Activated naive CD8-positive, alpha-beta T cell treated with anti-CD3 and anti-CD28 coated beads for 36 hours (primary cell): ENCODE measurements around the gene SLC4A11. TPM values are rescaled to one million over a fixed set of nuclear protein-coding genes. Genes with fewer than 3 reads are reported as not detected.

Experiments
- DNase-seq: peaks from one replicate; pipeline ENCODE4 v3.0.0; 2021
- H3K27ac Mint-ChIP-seq: one replicate; pipeline ENCODE4 v1.8.0; 2022; ENCODE audit warnings: mild to moderate bottlenecking, moderate library complexity, mixed read lengths
- H3K27me3 Mint-ChIP-seq: one replicate; pipeline ENCODE4 v1.8.0; 2022; ENCODE audit warnings: mild to moderate bottlenecking, mixed read lengths
- H3K36me3 Mint-ChIP-seq: one replicate; pipeline ENCODE4 v1.8.0; 2021; ENCODE audit warnings: mild to moderate bottlenecking, mixed read lengths
- H3K4me1 Mint-ChIP-seq: one replicate; pipeline ENCODE4 v1.8.0; 2021; ENCODE audit warnings: mixed read lengths
- H3K4me3 Mint-ChIP-seq: one replicate; pipeline ENCODE4 v1.8.0; 2022; ENCODE audit warnings: mild to moderate bottlenecking, moderate library complexity, mixed read lengths
- H3K9me3 Mint-ChIP-seq: one replicate; pipeline ENCODE4 v1.8.0; 2022; ENCODE audit warnings: mixed read lengths
- total RNA-seq, 2 experiments: library from RNA; stranded (reverse); gene quantifications; one replicate each; pipeline ENCODE4 v1.2.3, GENCODE V29; 2021

Gene SLC4A11
- total RNA-seq, 2 experiments from 2014 or later: 1.8 to 2.9 TPM

DNA sequence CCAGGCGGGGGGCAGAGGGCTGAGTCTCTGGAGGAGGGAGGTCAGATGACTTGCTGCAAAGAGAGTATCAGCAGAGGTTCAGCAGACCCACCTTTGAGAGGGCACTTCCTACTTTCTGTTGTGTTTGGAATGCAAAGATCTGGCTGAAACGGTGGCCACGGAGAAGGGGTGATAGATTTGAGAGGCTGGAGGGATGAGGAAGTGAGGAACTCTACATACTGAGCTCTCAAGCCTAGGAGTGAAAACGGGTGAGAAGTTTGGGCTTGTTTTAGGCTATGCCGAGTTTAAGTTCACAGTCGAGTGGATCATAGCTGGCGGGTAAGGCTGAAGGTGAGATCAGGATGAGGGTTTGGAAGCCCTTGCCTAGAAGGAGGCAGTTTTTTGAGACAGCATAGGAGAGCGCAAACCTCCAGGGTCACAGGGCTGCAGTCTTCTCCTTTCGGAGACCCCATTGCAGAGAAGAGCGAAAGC is 30.2 kb downstream of the SLC4A11 start:
- Mint-ChIP-seq H3K4me3 (peak overlapping the region; percentile 92), H3K4me1 (peaks cover 16% of the 10 kb centered on the region), H3K36me3 (peaks cover 11% of the 10 kb centered on the region), H3K9me3 (no peaks in the 10 kb centered on the region), H3K27ac (peak overlapping the region; percentile 92), H3K27me3 (no peaks in the 10 kb centered on the region)
- DNase-seq: no peak

DNA sequence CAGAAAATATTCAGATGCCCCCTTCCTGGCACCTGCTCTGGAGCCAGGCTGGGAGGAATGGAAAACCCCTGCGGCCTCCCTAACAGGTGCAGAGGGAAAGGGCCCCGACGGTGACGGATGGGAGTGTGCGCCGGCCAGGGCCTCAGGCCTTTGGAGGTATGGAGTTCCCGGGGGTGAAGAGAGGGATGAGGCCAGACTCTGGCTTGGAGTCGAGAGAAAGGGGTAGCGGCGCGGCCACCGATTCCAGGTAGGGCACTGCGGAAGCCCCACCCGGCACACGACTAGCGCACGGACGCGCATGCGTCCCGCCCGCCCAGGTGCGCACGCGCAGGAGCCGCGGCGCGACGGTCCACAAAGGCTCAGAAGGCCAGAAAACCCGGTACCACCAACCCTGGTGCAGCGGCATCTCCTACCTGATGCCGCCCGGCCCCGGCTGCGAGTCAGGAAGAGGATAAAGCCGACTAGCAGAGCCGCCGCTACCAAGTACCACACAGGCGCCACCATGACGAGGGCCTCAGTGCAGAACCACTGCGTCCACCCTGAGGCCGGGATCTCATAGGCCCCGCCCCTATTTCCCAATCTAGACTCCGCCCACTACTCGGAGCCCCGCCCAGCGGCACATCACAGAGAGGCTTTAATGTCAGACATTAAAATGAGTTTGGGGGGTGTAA is 34.7 kb downstream of the SLC4A11 start, which contains the start of gene DDRGK1:
DDRGK1 (minus strand) TSS at position 559 of the 671 bp plus-strand sequence; CDS start at position 504, 55 bp downstream.
- peaks cover 10% of the 10 kb centered on the region for H3K4me1 Mint-ChIP-seq
- H3K4me3 Mint-ChIP-seq: peak within 1 kb of the TSS; percentile 95
- H3K36me3 Mint-ChIP-seq: peaks cover 21% of the 10 kb centered on the region
- peak; percentile 87 for DNase-seq
- H3K27me3 Mint-ChIP-seq: no peaks in the 10 kb centered on the region
- no peaks in the 10 kb centered on the region for H3K9me3 Mint-ChIP-seq
- peak within 1 kb of the TSS; percentile 96 for H3K27ac Mint-ChIP-seq

GRCh38 chr20:3203315-3204123 is 35.5 kb downstream of the SLC4A11 start:
- peaks cover 27% of the 10 kb centered on the region for H3K36me3 Mint-ChIP-seq

DNA sequence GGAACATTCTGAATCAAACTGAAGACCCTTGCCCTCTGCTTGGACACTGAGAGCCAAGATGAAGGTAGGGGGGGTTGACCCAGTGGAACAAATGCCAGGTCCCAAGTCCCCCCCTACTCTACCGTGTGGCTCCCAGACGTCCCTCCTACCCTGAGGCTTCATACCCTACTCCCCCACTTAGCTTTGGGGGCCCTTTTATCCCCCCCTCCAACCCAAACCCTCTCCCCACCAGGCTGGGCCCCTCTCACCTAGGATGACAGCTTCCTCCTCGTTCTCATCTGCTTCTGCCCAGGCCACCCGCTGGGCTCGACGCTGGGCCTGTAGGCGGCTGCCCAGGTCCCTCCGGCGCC is 36.0 kb downstream of the SLC4A11 start:
- no peak for DNase-seq
- Mint-ChIP-seq H3K27ac (peak overlapping the region; percentile 25), H3K4me1 (peaks cover 10% of the 10 kb centered on the region), H3K27me3 (no peaks in the 10 kb centered on the region), H3K4me3 (peak overlapping the region; percentile 95), H3K36me3 (peaks cover 27% of the 10 kb centered on the region), H3K9me3 (no peaks in the 10 kb centered on the region)

More at GRCh38 chr20:3203315-3204123, 35.5 kb downstream of the SLC4A11 start:
- Mint-ChIP-seq H3K27me3 (no peaks in the 10 kb centered on the region), H3K27ac (peak overlapping the region; percentile 96), H3K9me3 (no peaks in the 10 kb centered on the region), H3K4me1 (peaks cover 10% of the 10 kb centered on the region), H3K4me3 (peak overlapping the region; percentile 95)
- peak; percentile 46 for DNase-seq

DNA sequence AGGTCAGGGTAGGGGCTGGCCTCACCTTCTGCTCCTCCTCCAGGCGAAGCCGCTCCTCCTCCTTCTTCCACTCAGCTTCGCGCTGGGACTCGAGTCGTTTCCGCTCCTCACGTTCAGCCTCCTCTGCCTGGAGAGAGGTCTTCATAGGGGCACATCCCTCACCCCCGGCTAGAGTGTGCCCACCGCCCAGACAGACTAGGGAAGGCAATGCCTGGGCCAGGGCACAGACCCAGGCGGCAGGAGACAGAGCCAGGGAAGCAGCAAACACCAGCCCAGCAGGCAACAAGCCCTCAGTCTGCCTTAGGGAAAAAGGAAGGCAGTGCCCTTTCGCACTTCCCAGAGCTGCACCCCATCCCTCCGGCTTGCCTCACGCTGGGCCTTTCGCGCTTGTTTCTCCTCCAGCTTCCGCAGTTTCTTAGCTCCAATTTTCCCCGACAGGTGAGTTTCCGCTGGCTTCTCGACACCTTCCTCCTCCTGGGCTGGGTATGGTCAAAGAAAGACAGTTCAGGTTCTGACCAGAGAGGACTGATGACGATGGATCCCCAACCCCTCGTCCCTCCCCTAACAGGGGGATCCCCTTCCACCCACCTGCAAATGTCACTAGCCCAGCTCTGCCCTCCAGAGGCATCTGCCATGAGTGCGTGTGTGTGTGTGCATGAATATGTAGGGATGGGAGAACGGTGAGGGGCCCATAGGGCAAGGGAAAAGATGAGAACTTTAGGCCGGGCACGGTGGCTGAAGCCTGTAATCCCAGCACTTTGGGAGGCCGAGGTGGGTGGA is 38.8 kb downstream of the SLC4A11 start:
- Mint-ChIP-seq H3K27ac (no peak overlapping the region), H3K4me3 (no peak overlapping the region), H3K4me1 (peaks cover 17% of the 10 kb centered on the region), H3K9me3 (no peaks in the 10 kb centered on the region), H3K27me3 (no peaks in the 10 kb centered on the region), H3K36me3 (peaks cover 33% of the 10 kb centered on the region)
- no peak for DNase-seq

GRCh38 chr20:3199206-3199605 is 39.8 kb downstream of the SLC4A11 start:
- Mint-ChIP-seq H3K4me1 (peaks cover 17% of the 10 kb centered on the region), H3K4me3 (no peak overlapping the region), H3K9me3 (no peaks in the 10 kb centered on the region), H3K36me3 (peaks cover 33% of the 10 kb centered on the region), H3K27ac (no peak overlapping the region), H3K27me3 (no peaks in the 10 kb centered on the region)
- no peak for DNase-seq

GRCh38 chr20:3195590-3196237 is 43.3 kb downstream of the SLC4A11 start:
- DNase-seq: no peak
- H3K27me3 Mint-ChIP-seq: no peaks in the 10 kb centered on the region
- peaks cover 29% of the 10 kb centered on the region for H3K36me3 Mint-ChIP-seq
- peaks cover 10% of the 10 kb centered on the region for H3K4me1 Mint-ChIP-seq
- H3K9me3 Mint-ChIP-seq: no peaks in the 10 kb centered on the region
- H3K4me3 Mint-ChIP-seq: no peak overlapping the region
- peak overlapping the region; percentile 23 for H3K27ac Mint-ChIP-seq

DNA sequence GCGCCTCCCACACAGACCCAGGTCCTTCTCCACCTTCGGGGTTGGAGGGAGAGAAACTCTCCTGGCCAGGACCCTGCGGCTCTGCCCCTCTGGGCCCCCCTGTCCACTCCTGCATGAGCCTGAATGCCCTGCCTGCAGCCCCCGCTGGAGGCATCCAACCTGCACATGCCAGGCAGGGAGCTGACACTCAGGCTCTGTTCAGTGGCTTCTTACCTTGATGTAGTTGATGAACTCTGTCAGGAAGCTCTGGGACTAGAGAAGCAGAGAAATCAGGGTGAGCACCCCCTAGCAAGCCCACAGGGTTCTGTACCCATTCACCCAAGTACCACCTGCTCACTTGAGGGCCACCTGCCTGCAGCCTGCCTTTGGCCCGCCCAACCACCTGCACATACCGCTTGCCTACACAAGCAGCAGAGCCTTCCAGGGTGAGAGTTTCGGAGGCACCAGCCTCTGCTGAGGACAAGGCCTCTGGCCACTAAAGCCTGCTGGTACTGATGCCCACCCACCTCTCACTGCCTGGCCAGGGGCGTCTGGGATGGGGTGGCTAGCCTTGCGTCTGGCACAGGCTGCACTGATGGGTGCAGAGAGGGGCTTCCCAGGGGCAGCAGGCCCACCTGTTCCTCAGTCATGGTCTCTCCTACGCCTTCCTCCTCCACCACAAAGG is 44.2 kb downstream of the SLC4A11 start:
- no peak for DNase-seq
- no peak overlapping the region for H3K27ac Mint-ChIP-seq
- H3K36me3 Mint-ChIP-seq: peaks cover 24% of the 10 kb centered on the region
- peaks cover 13% of the 10 kb centered on the region for H3K4me1 Mint-ChIP-seq
- H3K9me3 Mint-ChIP-seq: no peaks in the 10 kb centered on the region
- H3K27me3 Mint-ChIP-seq: no peaks in the 10 kb centered on the region
- H3K4me3 Mint-ChIP-seq: no peak overlapping the region

DNA sequence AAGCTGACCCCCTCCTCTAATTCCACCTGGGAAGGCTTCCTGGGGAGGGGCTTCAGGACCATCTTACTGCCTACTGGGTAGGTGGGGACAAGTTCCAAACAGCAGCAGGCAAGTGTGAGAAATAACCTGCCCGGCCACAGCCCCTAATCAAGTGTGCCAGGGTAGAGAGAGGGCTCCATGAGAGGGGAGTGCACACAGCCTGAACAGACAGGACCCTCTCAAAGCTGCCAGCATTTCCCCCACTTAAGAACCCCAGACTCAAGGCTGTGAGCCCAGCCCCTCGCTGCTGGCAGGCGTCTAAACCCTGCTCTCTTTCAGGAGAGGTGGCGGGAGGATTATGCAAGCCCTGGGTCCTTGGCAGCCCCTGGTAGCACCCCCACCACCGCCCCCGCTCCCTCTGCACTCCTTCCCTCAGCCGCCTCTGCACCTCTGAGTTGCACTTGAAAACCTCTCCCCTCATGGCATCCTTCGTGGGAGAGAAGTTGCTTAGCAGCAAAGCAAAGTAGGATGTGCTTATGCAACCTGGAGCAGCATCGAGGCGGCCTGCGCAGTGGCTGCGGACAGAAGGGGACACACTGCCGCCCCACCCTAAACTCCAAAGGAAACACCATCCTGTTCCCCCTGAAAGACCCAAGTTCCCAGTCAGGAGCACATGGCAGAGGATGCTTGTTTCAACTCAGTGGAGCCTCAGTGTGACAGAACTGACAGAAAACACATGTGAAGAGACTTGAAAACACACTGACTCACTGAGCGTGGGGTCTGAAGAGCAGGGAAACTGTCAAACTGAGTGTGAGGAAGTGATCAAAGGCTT is 45.0 kb downstream of the SLC4A11 start:
- no peak overlapping the region for H3K4me3 Mint-ChIP-seq
- no peak for DNase-seq
- no peaks in the 10 kb centered on the region for H3K27me3 Mint-ChIP-seq
- H3K27ac Mint-ChIP-seq: no peak overlapping the region
- H3K9me3 Mint-ChIP-seq: no peaks in the 10 kb centered on the region
- H3K4me1 Mint-ChIP-seq: peaks cover 13% of the 10 kb centered on the region
- peaks cover 17% of the 10 kb centered on the region for H3K36me3 Mint-ChIP-seq

GRCh38 chr20:3192226-3193015 is 46.6 kb downstream of the SLC4A11 start:
- Mint-ChIP-seq H3K4me1 (peaks cover 13% of the 10 kb centered on the region), H3K36me3 (peaks cover 14% of the 10 kb centered on the region), H3K9me3 (no peaks in the 10 kb centered on the region), H3K27ac (no peak overlapping the region), H3K4me3 (no peak overlapping the region), H3K27me3 (no peaks in the 10 kb centered on the region)
- DNase-seq: no peak

GRCh38 chr20:3190681-3191111 is 48.3 kb downstream of the SLC4A11 start:
- Mint-ChIP-seq H3K4me3 (no peak overlapping the region), H3K27ac (no peak overlapping the region), H3K4me1 (peaks cover 10% of the 10 kb centered on the region), H3K27me3 (no peaks in the 10 kb centered on the region), H3K36me3 (peaks cover 13% of the 10 kb centered on the region), H3K9me3 (no peaks in the 10 kb centered on the region)
- no peak for DNase-seq

GRCh38 chr20:3189561-3190131 is 49.3 kb downstream of the SLC4A11 start:
- Mint-ChIP-seq H3K36me3 (peaks cover 10% of the 10 kb centered on the region), H3K9me3 (no peaks in the 10 kb centered on the region), H3K27me3 (no peaks in the 10 kb centered on the region), H3K27ac (peak overlapping the region; percentile 22), H3K4me1 (peaks cover 6% of the 10 kb centered on the region), H3K4me3 (no peak overlapping the region)
- no peak for DNase-seq
